Omental fat pad (tissue), 4 donors: Measurements from ENCODE around the gene MCM3AP. TPM values are rescaled to one million over a fixed set of nuclear protein-coding genes. Genes with fewer than 3 reads are reported as not detected.

Experiments
- ATAC-seq: fragments of 150-250 bp; one replicate; pipeline ENCODE4 v1.9.1; 2016; ENCODE audit warnings: mild to moderate bottlenecking, moderate library complexity; ENCODE audit not compliant: low FRiP score
- DNase-seq: peaks from one replicate; pipeline ENCODE4 v3.0.0-alpha.2; 2019; ENCODE audit warnings: low spot score
- CTCF ChIP-seq, 3 donors: fragments of 450-650 bp; IDR thresholded peaks; one replicate each; pipeline ENCODE4 v1.5.1; 2016 to 2017; ENCODE audit warnings: antibody characterized with exemption in 3 of 3, mild to moderate bottlenecking in 3 of 3, moderate library complexity in 2 of 3
- total RNA-seq, 4 donors: library from RNA; depleted of rRNA; stranded (reverse); fragments of >200 nt; gene quantifications; one replicate each; pipeline ENCODE4 v1.1.0, GENCODE V29; 2016

The MCM3AP gene
- total RNA-seq, 4 donors from 2014 or later = 63.8 to 129 (median 76.6) TPM

- ATAC-seq (no peak), DNase-seq (no peak)
- no peak for TF ChIP-seq CTCF (IDR thresholded peaks at IDR 0.05)
These were observed 50.9 kb downstream of the MCM3AP start for GRCh38 chr21:46234436-46234950.

GRCh38 chr21:46229923-46230260 is 55.5 kb downstream of the MCM3AP start:
- DNase-seq (no peak), ATAC-seq (no peak)
- TF ChIP-seq CTCF (IDR thresholded peaks at IDR 0.05) = no peak

- TF ChIP-seq CTCF (IDR thresholded peaks at IDR 0.05) = no peak
- DNase-seq = no peak
- peak; percentile 50 for ATAC-seq
These were observed 56.1 kb downstream of the MCM3AP start for GRCh38 chr21:46229133-46229922.

GRCh38 chr21:46228345-46229051 is 56.9 kb downstream of the MCM3AP start, which contains the start of gene LSS:
Gene LSS, minus strand, starts transcription at chr21:46228774. Its CDS starts 29 bp downstream, at chr21:46228745.
- peak; percentile 91 for ATAC-seq
- no peak for TF ChIP-seq CTCF (IDR thresholded peaks at IDR 0.05)
- peak; percentile 86 for DNase-seq

DNA sequence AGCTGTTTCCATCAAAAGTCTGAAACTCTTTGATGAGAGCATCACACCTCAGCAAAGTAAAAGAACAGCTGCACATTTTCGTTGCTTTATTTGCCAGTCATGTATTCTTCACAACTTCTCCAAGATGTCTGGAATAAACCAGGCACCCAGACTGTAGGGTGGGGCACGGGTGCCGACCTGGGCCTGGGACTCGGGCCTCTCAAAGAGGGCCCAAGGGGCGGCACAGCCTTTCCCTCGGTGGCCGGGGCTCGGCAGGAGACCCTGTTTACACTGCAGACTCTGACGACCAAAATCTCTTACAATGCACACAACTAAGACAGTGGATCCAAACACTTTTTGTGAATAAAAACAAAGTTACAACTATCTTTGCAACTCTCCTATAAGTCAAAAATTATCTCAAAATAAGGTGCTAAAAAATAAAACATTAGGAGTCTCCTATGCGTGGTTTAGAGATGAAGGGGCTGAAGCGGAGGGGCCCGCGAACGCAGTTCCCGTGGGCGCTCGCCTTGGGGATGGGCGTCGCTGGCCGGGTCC is 57.5 kb downstream of the MCM3AP start:
- no peak for ATAC-seq
- DNase-seq = no peak
- no peak for TF ChIP-seq CTCF (IDR thresholded peaks at IDR 0.05)

DNA sequence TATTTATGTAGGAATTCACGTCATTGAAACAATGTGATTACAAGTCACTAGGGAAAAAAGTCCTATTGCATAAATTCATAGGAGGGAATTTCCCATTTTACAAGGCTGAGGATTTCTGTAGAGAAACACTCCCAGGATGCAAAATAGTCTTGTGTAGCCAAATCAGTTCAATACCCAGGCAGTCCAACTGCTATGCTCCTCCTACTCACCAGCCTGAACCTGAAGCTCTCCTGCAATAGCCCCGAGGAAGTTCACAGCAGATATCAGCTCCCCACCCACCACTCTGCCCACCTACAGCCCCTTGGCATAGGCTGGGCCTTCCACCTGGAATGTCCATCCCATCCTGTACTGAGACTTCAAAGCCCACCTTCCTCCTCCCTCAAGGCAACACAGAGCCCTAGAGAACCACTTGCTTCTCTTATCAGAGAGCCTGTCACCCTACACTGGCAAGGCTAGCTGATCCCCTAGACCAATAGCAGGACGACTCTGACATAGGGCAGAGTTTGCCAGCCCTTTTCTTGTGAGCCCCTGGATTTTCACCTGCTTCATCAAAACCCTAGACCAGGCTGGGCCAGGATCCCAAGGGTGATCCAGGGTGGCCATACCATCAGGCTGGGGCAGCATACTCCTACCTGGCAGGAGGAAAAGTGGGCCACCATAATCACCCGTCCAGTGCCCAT is 58.4 kb downstream of the MCM3AP start:
- no peak for TF ChIP-seq CTCF (IDR thresholded peaks at IDR 0.05)
- ATAC-seq (peak; percentile 20), DNase-seq (no peak)
